B cell (primary cell): Measurements from ENCODE around the gene IYD.

Experiments used
- EZH2 ChIP-seq: IDR thresholded peaks from 2 replicates; pipeline ENCODE4 v1.6.1; 2012; ENCODE audit warnings: borderline replicate concordance, low read depth, mild to moderate bottlenecking, moderate library complexity, low read length; ENCODE audit not compliant: insufficient read depth, poor library complexity, severe bottlenecking
- TF ChIP-seq, protein P1 (sequence below): fragments of 200-600 bp; IDR thresholded peaks from one replicate; pipeline ENCODE4 v1.8.0; 2022; ENCODE audit warnings: antibody characterized with exemption, mild to moderate bottlenecking

DNA sequence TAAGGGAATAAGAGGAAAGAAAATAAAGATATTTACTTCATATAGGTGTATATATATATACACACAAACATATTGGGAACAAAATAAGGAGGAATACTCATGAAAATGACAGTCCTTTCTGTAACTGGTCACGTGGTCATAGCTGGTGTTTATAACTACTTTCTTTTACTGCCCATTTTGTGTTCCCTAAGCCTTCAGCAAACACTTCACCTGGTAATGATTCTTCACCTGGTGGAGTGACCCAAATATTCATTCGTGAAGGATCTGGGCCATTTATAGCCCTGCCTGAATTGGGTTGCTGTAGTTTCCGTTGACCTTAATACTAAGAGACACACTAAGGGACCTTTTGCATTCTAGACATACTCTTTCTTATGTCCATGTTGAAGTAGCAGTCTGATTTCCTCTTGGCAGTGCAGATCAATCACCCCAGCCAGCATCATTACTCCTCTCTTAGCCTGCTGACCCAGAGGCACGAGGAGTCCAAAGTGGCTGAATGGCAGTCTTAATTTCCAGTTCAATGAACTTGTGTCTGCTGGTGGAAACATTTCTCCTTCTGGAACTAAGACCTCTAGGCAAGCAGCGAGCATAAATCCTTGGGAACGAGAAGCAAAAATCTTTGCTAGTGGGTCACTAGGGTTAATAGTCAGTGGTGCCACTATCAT is 39.9 kb upstream of the IYD start:
- TF ChIP-seq, protein P1, sequence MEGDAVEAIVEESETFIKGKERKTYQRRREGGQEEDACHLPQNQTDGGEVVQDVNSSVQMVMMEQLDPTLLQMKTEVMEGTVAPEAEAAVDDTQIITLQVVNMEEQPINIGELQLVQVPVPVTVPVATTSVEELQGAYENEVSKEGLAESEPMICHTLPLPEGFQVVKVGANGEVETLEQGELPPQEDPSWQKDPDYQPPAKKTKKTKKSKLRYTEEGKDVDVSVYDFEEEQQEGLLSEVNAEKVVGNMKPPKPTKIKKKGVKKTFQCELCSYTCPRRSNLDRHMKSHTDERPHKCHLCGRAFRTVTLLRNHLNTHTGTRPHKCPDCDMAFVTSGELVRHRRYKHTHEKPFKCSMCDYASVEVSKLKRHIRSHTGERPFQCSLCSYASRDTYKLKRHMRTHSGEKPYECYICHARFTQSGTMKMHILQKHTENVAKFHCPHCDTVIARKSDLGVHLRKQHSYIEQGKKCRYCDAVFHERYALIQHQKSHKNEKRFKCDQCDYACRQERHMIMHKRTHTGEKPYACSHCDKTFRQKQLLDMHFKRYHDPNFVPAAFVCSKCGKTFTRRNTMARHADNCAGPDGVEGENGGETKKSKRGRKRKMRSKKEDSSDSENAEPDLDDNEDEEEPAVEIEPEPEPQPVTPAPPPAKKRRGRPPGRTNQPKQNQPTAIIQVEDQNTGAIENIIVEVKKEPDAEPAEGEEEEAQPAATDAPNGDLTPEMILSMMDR: no peak
- no peak for TF ChIP-seq EZH2
